RPMI7951 (cell line): Measurements from ENCODE around the gene PHLDA1. TPM values are rescaled to one million over a fixed set of nuclear protein-coding genes. Genes with fewer than 3 reads are reported as not detected.
"Not testable (repeated sequence)": the region's sequence is repeated elsewhere in the genome, so short reads cannot be mapped to it uniquely, and the experiment has no call there.

ENCODE experiments used
- DNase-seq: peaks from one replicate; pipeline ENCODE4 v3.0.0-alpha.2; 2012; ENCODE audit warnings: low read depth
- total RNA-seq: library from RNA; depleted of rRNA; stranded (reverse); fragments of >200 nt; shearing (Covaris generic); gene quantifications from 2 replicates; pipeline ENCODE4 v1.2.3, GENCODE V29; 2014; rRNA removed

PHLDA1 gene
- total RNA-seq, 1 experiment from 2014 or later: 127 TPM

- DNase-seq: peak; percentile 49
Measured at GRCh38 chr12:75986001-75986746, 45.4 kb downstream of the PHLDA1 start.

GRCh38 chr12:75985566-75985965, 46.0 kb downstream of the PHLDA1 start:
- no peak for DNase-seq

GRCh38 chr12:75984577-75985182, 46.9 kb downstream of the PHLDA1 start:
- DNase-seq: no peak

GRCh38 chr12:75983851-75984250, 47.7 kb downstream of the PHLDA1 start:
- DNase-seq: not testable (repeated sequence)

- DNase-seq: peak; percentile 56
Measured at GRCh38 chr12:75982979-75983660, 48.5 kb downstream of the PHLDA1 start.

- peak; percentile 81 for DNase-seq
Measured at GRCh38 chr12:75982169-75982564, 49.4 kb downstream of the PHLDA1 start.

- DNase-seq: no peak
Measured at GRCh38 chr12:75981247-75982168, 50.1 kb downstream of the PHLDA1 start.

GRCh38 chr12:75979181-75979580, 52.4 kb downstream of the PHLDA1 start:
- DNase-seq: peak; percentile 84

GRCh38 chr12:75978677-75979076, 52.9 kb downstream of the PHLDA1 start:
- DNase-seq: no peak

- DNase-seq: peak; percentile 99
Measured at GRCh38 chr12:75977952-75978671, 53.5 kb downstream of the PHLDA1 start.

GRCh38 chr12:75977590-75977951, 54.0 kb downstream of the PHLDA1 start:
- no peak for DNase-seq

- no peak for DNase-seq
Measured at GRCh38 chr12:75976913-75977312, 54.7 kb downstream of the PHLDA1 start.

- no peak for DNase-seq
Measured at GRCh38 chr12:75976113-75976512, 55.5 kb downstream of the PHLDA1 start.

GRCh38 chr12:75975702-75976101, 55.9 kb downstream of the PHLDA1 start:
- no peak for DNase-seq

Other genes starting within 250 kb of the PHLDA1 start
- gene NAP1L1, start 52.9 kb upstream of the PHLDA1 start, total RNA-seq: 188 and 221 TPM in 2 replicates